Liver (tissue), 9 donors: ENCODE results near the gene CPSF3. TPM values are rescaled to one million over a fixed set of nuclear protein-coding genes. Genes with fewer than 3 reads are reported as not detected.

Source experiments
- DNase-seq: peaks from one replicate; pipeline ENCODE4 v3.0.0-alpha.2; 2017; ENCODE audit warnings: low spot score
- H3K27ac ChIP-seq, 2 donors: one replicate each; pipeline ENCODE4 v1.7.0; 2013; ENCODE audit warnings: inconsistent platforms in 2 of 2, low read length in 2 of 2, control low read depth in 1 of 2, low read depth in 1 of 2, mild to moderate bottlenecking in 1 of 2
- H3K27me3 ChIP-seq, 4 donors: one replicate each; pipeline versions ENCODE4 v1.6.1 to v1.7.0; 2013; ENCODE audit warnings: low read length in 3 of 4, inconsistent platforms in 1 of 4, mild to moderate bottlenecking in 1 of 4, moderate library complexity in 1 of 4; ENCODE audit not compliant: control insufficient read depth in 4 of 4, insufficient read depth in 4 of 4
- H3K36me3 ChIP-seq, 4 donors: one replicate each; pipeline versions ENCODE4 v1.6.1 to v1.7.0; 2013; ENCODE audit warnings: low read length in 3 of 4, mild to moderate bottlenecking in 3 of 4, low read depth in 1 of 4, moderate library complexity in 1 of 4; ENCODE audit not compliant: control insufficient read depth in 4 of 4, insufficient read depth in 3 of 4
- H3K4me1 ChIP-seq, 4 donors: one replicate each; pipeline versions ENCODE4 v1.6.1 to v1.7.0; 2013; ENCODE audit warnings: low read length in 3 of 4, mild to moderate bottlenecking in 3 of 4, moderate library complexity in 1 of 4; ENCODE audit not compliant: control insufficient read depth in 4 of 4, insufficient read depth in 4 of 4
- H3K4me3 ChIP-seq, 3 donors: one replicate each; pipeline versions ENCODE4 v1.6.1 to v1.7.0; 2013; ENCODE audit warnings: low read length in 3 of 3, control low read depth in 1 of 3, low read depth in 1 of 3, mild to moderate bottlenecking in 1 of 3
- H3K9ac ChIP-seq, 2 donors: one replicate each; pipeline ENCODE4 v1.7.0; 2013; ENCODE audit warnings: low read length in 2 of 2, mild to moderate bottlenecking in 2 of 2, moderate library complexity in 2 of 2, control low read depth in 1 of 2, low read depth in 1 of 2
- H3K9me3 ChIP-seq, 4 donors: one replicate each; pipeline versions ENCODE4 v1.6.1 to v1.7.0; 2013; ENCODE audit warnings: low read length in 3 of 4; ENCODE audit not compliant: control insufficient read depth in 4 of 4
- EGR1 ChIP-seq, 2 donors: IDR thresholded peaks; 2 replicates each; pipeline ENCODE4 v1.6.1; 2016 to 2018; ENCODE audit warnings: antibody characterized with exemption in 2 of 2, low read depth in 2 of 2
- FOXA1 ChIP-seq: IDR thresholded peaks from 2 replicates; pipeline ENCODE4 v1.6.1; 2016; ENCODE audit warnings: antibody characterized with exemption
- FOXA2 ChIP-seq: IDR thresholded peaks from 2 replicates; pipeline ENCODE4 v1.6.1; 2016; ENCODE audit warnings: antibody characterized with exemption
- GABPA ChIP-seq, 2 donors: IDR thresholded peaks in 1 of 2; conservative IDR thresholded peaks in 1 of 2; 2 replicates each; pipeline ENCODE4 v1.6.1; 2016; ENCODE audit warnings: antibody characterized with exemption in 2 of 2, mild to moderate bottlenecking in 1 of 2, moderate library complexity in 1 of 2
- HNF4A ChIP-seq, 2 donors: conservative IDR thresholded peaks; 2 replicates each; pipeline ENCODE4 v1.6.1; 2016; ENCODE audit warnings: antibody characterized with exemption in 2 of 2, mild to moderate bottlenecking in 2 of 2
- JUND ChIP-seq, 2 donors: IDR thresholded peaks; 2 replicates each; pipeline ENCODE4 v1.6.1; 2016; ENCODE audit warnings: antibody characterized with exemption in 2 of 2
- MAX ChIP-seq: IDR thresholded peaks from 2 replicates; pipeline ENCODE4 v1.6.1; 2016; ENCODE audit warnings: antibody characterized with exemption
- NR2F2 ChIP-seq: IDR thresholded peaks from 2 replicates; pipeline ENCODE4 v1.6.1; 2016; ENCODE audit warnings: antibody characterized with exemption
- RAD21 ChIP-seq, 2 donors: IDR thresholded peaks; 2 replicates each; pipeline ENCODE4 v1.6.1; 2016; ENCODE audit warnings: antibody characterized with exemption in 2 of 2, mild to moderate bottlenecking in 2 of 2
- RXRA ChIP-seq, 2 donors: IDR thresholded peaks; 2 replicates each; pipeline ENCODE4 v1.6.1; 2017 to 2018; ENCODE audit warnings: antibody characterized with exemption in 2 of 2, mild to moderate bottlenecking in 1 of 2
- SP1 ChIP-seq: IDR thresholded peaks from 2 replicates; pipeline ENCODE4 v1.6.1; 2018; ENCODE audit warnings: antibody characterized with exemption, mild to moderate bottlenecking
- TAF1 ChIP-seq: conservative IDR thresholded peaks from 2 replicates; pipeline ENCODE4 v1.6.1; 2016; ENCODE audit warnings: antibody characterized with exemption, mild to moderate bottlenecking
- YY1 ChIP-seq: IDR thresholded peaks from 2 replicates; pipeline ENCODE4 v1.6.1; 2016; ENCODE audit warnings: antibody characterized with exemption, mild to moderate bottlenecking
- WGBS: extraction: QIAGEN DNeasy Blood & Tissue Kit; methylation state at CpG from one replicate; pipeline ENCODE4 v1.1.7; 2013; 5-methylcytosine and 5-hydroxymethylcytosine counted together
- polyA plus RNA-seq, 2 donors: library from polyadenylated mRNA; stranded (reverse) in 1 of 2; unstranded in 1 of 2; fragments of 200-250 nt in 1 of 2; fragments of >200 nt in 1 of 2; fragmentation: Nextera tagmentation in 1 of 2; extraction: Ambion mirVana in 1 of 2; gene quantifications; one replicate each; pipeline versions ENCODE4 v1.2.1 to v1.2.3, GENCODE V29; 2013 to 2015
- total RNA-seq, 2 donors: library from RNA; depleted of rRNA; stranded (reverse); fragments of >200 nt; gene quantifications; one replicate each; pipeline ENCODE4 v1.2.3, GENCODE V29; 2014
- TF ChIP-seq, protein P1 (sequence below): fragments of 150-350 bp; IDR thresholded peaks from 2 replicates; pipeline ENCODE4 v1.5.1; 2017; ENCODE audit warnings: improper control_type of control experiment, low read depth, low read length; ENCODE audit not compliant: missing input control
- TF ChIP-seq, protein P2 (sequence below): IDR thresholded peaks from 2 replicates; pipeline ENCODE4 v1.6.1; 2016; ENCODE audit warnings: antibody characterized with exemption
- TF ChIP-seq, protein P3 (sequence below): IDR thresholded peaks from 2 replicates; pipeline ENCODE4 v1.6.1; 2016; ENCODE audit warnings: antibody characterized with exemption
- donor health status: healthy.
- donor health status: healthy.
- donor health status: healthy.
- donor health status: healthy.
- donor health status: healthy.

Gene CPSF3
- total RNA-seq = 10 to 100 TPM; 22.6 to 32.2 TPM
- polyA plus RNA-seq = 10 to 100 TPM in 1 of 2 donors, 1 to 10 TPM in 1; 8.7 to 11.3 TPM

DNA sequence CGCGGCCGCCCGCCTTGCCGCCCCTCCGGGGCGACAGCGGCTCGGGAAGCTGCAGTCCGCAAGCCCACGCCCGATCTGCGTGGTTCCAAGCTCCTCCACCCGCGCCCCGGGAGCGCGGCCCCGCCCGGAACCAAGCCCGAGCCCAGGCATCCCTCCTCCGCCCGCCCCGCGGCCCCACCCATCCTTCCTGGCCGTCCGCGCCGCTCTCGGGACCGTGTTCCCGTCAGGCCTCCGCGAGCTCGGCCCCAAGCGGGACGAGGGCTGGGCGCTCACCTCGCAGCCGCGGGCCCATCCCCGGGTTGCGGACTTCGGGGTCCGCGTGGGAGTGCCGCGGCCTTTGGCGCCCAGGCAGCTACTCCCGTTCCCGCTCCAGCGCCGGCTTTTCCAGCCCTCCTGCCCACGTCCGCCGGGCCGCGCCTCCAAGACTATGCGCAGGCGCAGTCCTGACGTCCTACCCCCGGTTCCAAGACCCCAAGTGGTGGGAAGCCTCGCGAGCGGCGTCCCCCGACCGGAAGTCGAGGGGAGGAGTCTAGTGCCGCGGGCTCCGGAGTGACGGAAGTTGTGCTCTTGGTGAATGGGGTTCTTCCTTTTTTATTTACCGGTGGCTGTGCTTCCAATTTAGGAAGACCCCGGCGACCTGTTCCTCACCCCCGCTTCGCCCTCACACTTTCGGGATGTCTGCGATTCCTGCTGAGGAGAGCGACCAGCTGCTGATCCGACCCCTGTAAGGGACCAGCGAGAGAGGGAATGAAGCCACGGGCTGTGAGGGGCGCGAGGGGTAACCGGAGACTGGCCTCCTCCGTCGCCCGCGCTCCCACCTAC, at the start of gene CPSF3, which contains the start of gene ITGB1BP1:
Gene CPSF3 (plus strand): TSS at position 555 of the 822 bp plus-strand sequence. CDS start 120 bp downstream, at position 675.
Gene ITGB1BP1 (minus strand): TSS at position 429 of the 822 bp plus-strand sequence. CDS start 4,831 bp downstream, outside the sequence.
- TF ChIP-seq MAX (peak; percentile 61), HNF4A (conservative IDR thresholded peaks at IDR 0.05) (no peak), RAD21 (IDR thresholded peaks at IDR 0.05) (peak; percentile 29 to 34), RXRA (IDR thresholded peaks at IDR 0.05) (peak in 1 of 2 donors; percentile 11), YY1 (peak; percentile 65), TAF1 (no peak), GABPA (IDR thresholded peaks at IDR 0.05 in 1 of 2, conservative IDR thresholded peaks at IDR 0.05 in 1 of 2) (peak; percentile 88 to 96)
- TF ChIP-seq, protein P1, sequence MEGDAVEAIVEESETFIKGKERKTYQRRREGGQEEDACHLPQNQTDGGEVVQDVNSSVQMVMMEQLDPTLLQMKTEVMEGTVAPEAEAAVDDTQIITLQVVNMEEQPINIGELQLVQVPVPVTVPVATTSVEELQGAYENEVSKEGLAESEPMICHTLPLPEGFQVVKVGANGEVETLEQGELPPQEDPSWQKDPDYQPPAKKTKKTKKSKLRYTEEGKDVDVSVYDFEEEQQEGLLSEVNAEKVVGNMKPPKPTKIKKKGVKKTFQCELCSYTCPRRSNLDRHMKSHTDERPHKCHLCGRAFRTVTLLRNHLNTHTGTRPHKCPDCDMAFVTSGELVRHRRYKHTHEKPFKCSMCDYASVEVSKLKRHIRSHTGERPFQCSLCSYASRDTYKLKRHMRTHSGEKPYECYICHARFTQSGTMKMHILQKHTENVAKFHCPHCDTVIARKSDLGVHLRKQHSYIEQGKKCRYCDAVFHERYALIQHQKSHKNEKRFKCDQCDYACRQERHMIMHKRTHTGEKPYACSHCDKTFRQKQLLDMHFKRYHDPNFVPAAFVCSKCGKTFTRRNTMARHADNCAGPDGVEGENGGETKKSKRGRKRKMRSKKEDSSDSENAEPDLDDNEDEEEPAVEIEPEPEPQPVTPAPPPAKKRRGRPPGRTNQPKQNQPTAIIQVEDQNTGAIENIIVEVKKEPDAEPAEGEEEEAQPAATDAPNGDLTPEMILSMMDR = peak; percentile 12
- TF ChIP-seq, protein P2, sequence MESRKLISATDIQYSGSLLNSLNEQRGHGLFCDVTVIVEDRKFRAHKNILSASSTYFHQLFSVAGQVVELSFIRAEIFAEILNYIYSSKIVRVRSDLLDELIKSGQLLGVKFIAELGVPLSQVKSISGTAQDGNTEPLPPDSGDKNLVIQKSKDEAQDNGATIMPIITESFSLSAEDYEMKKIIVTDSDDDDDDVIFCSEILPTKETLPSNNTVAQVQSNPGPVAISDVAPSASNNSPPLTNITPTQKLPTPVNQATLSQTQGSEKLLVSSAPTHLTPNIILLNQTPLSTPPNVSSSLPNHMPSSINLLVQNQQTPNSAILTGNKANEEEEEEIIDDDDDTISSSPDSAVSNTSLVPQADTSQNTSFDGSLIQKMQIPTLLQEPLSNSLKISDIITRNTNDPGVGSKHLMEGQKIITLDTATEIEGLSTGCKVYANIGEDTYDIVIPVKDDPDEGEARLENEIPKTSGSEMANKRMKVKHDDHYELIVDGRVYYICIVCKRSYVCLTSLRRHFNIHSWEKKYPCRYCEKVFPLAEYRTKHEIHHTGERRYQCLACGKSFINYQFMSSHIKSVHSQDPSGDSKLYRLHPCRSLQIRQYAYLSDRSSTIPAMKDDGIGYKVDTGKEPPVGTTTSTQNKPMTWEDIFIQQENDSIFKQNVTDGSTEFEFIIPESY = peak; percentile 98
- peak within 1 kb of the TSS; percentile 79 to 89 (median 83) for H3K4me3 ChIP-seq
- H3K27me3 ChIP-seq = no peaks in the 10 kb centered on the region
- peaks cover 10 to 23% (median 17%) of the 10 kb centered on the region in 4 donors for H3K4me1 ChIP-seq
- under 1% methylated on average over 91 of the region's 91 CpGs for WGBS
- DNase-seq = peak; percentile 94
- peak within 1 kb of the TSS; percentile 36 to 67 for H3K9ac ChIP-seq
- peak within 1 kb of the TSS; percentile 58 to 74 for H3K27ac ChIP-seq
- H3K9me3 ChIP-seq = no peaks in the 10 kb centered on the region
- H3K36me3 ChIP-seq = no peaks in the 10 kb centered on the region

DNA sequence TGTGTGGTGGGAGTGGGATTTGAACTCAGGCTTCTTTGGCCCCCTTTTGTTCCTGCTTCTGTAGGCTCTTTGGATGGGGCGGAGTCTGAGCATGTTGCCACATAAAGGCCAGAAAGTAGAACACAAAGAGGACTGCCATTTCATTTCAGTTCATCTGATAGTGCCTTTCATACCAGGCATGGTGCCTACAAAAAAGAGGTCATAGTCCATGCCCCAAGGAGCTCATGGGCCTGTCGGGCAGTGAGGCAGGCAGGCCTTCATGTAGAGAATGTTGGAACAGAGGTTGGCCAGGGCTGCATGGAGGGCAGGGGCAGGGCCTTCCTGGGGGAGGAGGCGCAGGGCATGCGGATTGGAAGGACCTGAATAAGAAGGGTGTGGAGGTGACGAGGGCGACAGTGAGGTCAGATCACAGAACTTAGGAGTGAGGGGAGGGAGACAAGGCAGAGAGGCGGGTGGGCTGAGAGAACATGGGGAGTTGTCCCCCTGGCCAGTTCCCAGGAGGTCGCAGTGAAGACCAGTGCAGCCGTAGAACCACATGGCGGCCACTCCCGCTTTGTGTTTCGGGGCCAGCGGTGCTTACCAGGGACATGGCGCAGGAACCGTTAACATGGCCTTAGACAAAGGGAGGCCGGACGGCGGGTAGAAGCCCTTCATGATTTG, 49.3 kb upstream of the CPSF3 start:
- 93% methylated on average over 18 of the region's 18 CpGs for WGBS
- no peak overlapping the region for H3K4me3 ChIP-seq
- DNase-seq = no peak
- H3K36me3 ChIP-seq = no peaks in the 10 kb centered on the region
- no peaks in the 10 kb centered on the region for H3K27me3 ChIP-seq
- no peak overlapping the region for H3K27ac ChIP-seq
- no peak overlapping the region for H3K9ac ChIP-seq
- H3K4me1 ChIP-seq = no peaks in the 10 kb centered on the region
- TF ChIP-seq HNF4A (conservative IDR thresholded peaks at IDR 0.05) (peak; percentile 35 to 46), NR2F2 (no peak), SP1 (peak; percentile 21), EGR1 (IDR thresholded peaks at IDR 0.05; ENCODE audit: low read depth in 2 of 2) (no peak), MAX (no peak), FOXA1 (no peak), RXRA (IDR thresholded peaks at IDR 0.05) (peak in 1 of 2 donors; percentile 16), JUND (IDR thresholded peaks at IDR 0.05) (no peak), RAD21 (IDR thresholded peaks at IDR 0.05) (no peak), FOXA2 (no peak)
- TF ChIP-seq, protein P2 = no peak
- TF ChIP-seq, protein P3, sequence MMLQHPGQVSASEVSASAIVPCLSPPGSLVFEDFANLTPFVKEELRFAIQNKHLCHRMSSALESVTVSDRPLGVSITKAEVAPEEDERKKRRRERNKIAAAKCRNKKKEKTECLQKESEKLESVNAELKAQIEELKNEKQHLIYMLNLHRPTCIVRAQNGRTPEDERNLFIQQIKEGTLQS = no peak
- TF ChIP-seq, protein P1 = no peak
- H3K9me3 ChIP-seq = no peaks in the 10 kb centered on the region
